Neural cell (in vitro differentiated cells): ENCODE results near the gene RHOBTB1. TPM values are rescaled to one million over a fixed set of nuclear protein-coding genes. Genes with fewer than 3 reads are reported as not detected.

ENCODE experiments used
- H2AFZ ChIP-seq: fragments of 200-600, 300-800 bp; sonication (generic), shearing (Covaris generic); 2 replicates; pipeline ENCODE4 v1.6.0; 2014; ENCODE audit warnings: low read depth, mild to moderate bottlenecking, antibody characterized with exemption, low read length, moderate library complexity
- H3F3A ChIP-seq: fragments of 200-600 bp; shearing (Covaris generic); 2 replicates; pipeline ENCODE4 v1.6.1; 2016; ENCODE audit warnings: mild to moderate bottlenecking, moderate library complexity, mixed read lengths, antibody characterized with exemption, low read length; ENCODE audit not compliant: insufficient read depth, poor library complexity, severe bottlenecking
- H3K27ac ChIP-seq: fragments of 200-600, 300-800 bp; sonication (generic), shearing (Covaris generic); 2 replicates; pipeline ENCODE4 v1.5.1; 2014; ENCODE audit warnings: mild to moderate bottlenecking, low read length, moderate library complexity
- H3K27me3 ChIP-seq: fragments of 300-800, 200-600 bp; sonication (generic), shearing (Covaris generic); 2 replicates; pipeline ENCODE4 v1.6.0; 2014; ENCODE audit warnings: mild to moderate bottlenecking, low read depth, low read length, moderate library complexity; ENCODE audit not compliant: insufficient read depth
- H3K36me3 ChIP-seq: fragments of 300-800, 200-600 bp; sonication (generic), shearing (Covaris generic); 2 replicates; pipeline ENCODE4 v1.5.1; 2014; ENCODE audit warnings: mild to moderate bottlenecking, antibody characterized with exemption, low read length, moderate library complexity; ENCODE audit not compliant: insufficient read depth
- H3K4me2 ChIP-seq: fragments of 300-800, 200-600 bp; sonication (generic), shearing (Covaris generic); 2 replicates; pipeline ENCODE4 v1.6.0; 2014; ENCODE audit warnings: mild to moderate bottlenecking, low read length
- H3K4me3 ChIP-seq: fragments of 300-800, 200-600 bp; sonication (generic), shearing (Covaris generic); 2 replicates; pipeline ENCODE4 v1.5.1; 2014; ENCODE audit warnings: mild to moderate bottlenecking, low read length, moderate library complexity
- H3K79me2 ChIP-seq: fragments of 200-600 bp; shearing (Covaris generic); replicated peaks from 2 replicates; pipeline ENCODE4 v1.6.0; 2014; ENCODE audit warnings: mild to moderate bottlenecking, low read length, moderate library complexity; ENCODE audit not compliant: insufficient read depth
- H3K9ac ChIP-seq: fragments of 300-800, 200-600 bp; sonication (generic), shearing (Covaris generic); 2 replicates; pipeline ENCODE4 v1.6.1; 2016; ENCODE audit warnings: mild to moderate bottlenecking, low read length, mixed read lengths
- H3K9me2 ChIP-seq: fragments of 200-600 bp; shearing (Covaris generic); 2 replicates; pipeline ENCODE4 v1.6.1; 2016; ENCODE audit warnings: mild to moderate bottlenecking, low read length, mixed read lengths; ENCODE audit not compliant: insufficient read depth
- H3K9me3 ChIP-seq: fragments of 200-600, 300-800 bp; sonication (generic), shearing (Covaris generic); 2 replicates; pipeline ENCODE4 v1.6.1; 2016; ENCODE audit warnings: mild to moderate bottlenecking, mixed run types, low read length, moderate library complexity, mixed read lengths
- H4K20me1 ChIP-seq: fragments of 200-600 bp; shearing (Covaris generic); 2 replicates; pipeline ENCODE4 v1.6.1; 2016; ENCODE audit warnings: mild to moderate bottlenecking, mixed run types; ENCODE audit not compliant: insufficient read depth
- CTCF ChIP-seq: fragments of 450-650 bp; IDR thresholded peaks from 2 replicates; pipeline ENCODE4 v1.5.1; 2014; ENCODE audit warnings: antibody characterized with exemption, mild to moderate bottlenecking, moderate library complexity; ENCODE audit not compliant: poor library complexity, severe bottlenecking
- EP300 ChIP-seq: fragments of 450-650 bp; conservative IDR thresholded peaks from 2 replicates; pipeline ENCODE4 v1.6.1; 2014; ENCODE audit warnings: antibody characterized with exemption, mild to moderate bottlenecking, moderate library complexity; ENCODE audit not compliant: poor library complexity, severe bottlenecking
- EZH2 ChIP-seq: fragments of 200-600, 300-800 bp; shearing (Covaris generic), sonication (generic); IDR thresholded peaks from 2 replicates; pipeline ENCODE4 v1.6.1; 2014; ENCODE audit warnings: antibody characterized with exemption, low read length, borderline replicate concordance, mild to moderate bottlenecking; ENCODE audit not compliant: insufficient read depth, poor library complexity, severe bottlenecking
- MXI1 ChIP-seq: fragments of 450-650 bp; conservative IDR thresholded peaks from 2 replicates; pipeline ENCODE4 v1.6.1; 2014; ENCODE audit warnings: antibody characterized with exemption, mild to moderate bottlenecking; ENCODE audit not compliant: poor library complexity, severe bottlenecking
- POLR2AphosphoS5 ChIP-seq: IDR thresholded peaks from 2 replicates; pipeline ENCODE4 v1.6.1; 2012
- RAD21 ChIP-seq: fragments of 450-650 bp; conservative IDR thresholded peaks from 2 replicates; pipeline ENCODE4 v1.6.1; 2014; ENCODE audit warnings: antibody characterized with exemption, mild to moderate bottlenecking, moderate library complexity
- REST ChIP-seq: IDR thresholded peaks from 2 replicates; pipeline ENCODE4 v1.6.1; 2012; ENCODE audit warnings: borderline replicate concordance
- SMC3 ChIP-seq: fragments of 450-650 bp; conservative IDR thresholded peaks from 2 replicates; pipeline ENCODE4 v1.6.1; 2014; ENCODE audit warnings: antibody characterized with exemption, mild to moderate bottlenecking, moderate library complexity; ENCODE audit not compliant: poor library complexity
- TAF1 ChIP-seq: IDR thresholded peaks from 2 replicates; pipeline ENCODE4 v1.6.1; 2012; ENCODE audit warnings: low read depth
- polyA plus RNA-seq: library from polyadenylated mRNA; depleted of rRNA; stranded (reverse); fragments of >200 nt; gene quantifications from 2 replicates; pipeline ENCODE4 v1.2.3, GENCODE V29; 2014

The RHOBTB1 gene
- polyA plus RNA-seq, 1 donor from 2014 or later = 10.5 TPM

GRCh38 chr10:60823324-60823723, 120.7 kb downstream of the RHOBTB1 start:
- H3K27ac ChIP-seq = no peak overlapping the region
- no peaks in the 10 kb centered on the region for H3K36me3 ChIP-seq
- no peak overlapping the region for H3K4me3 ChIP-seq
- H2AFZ ChIP-seq = no peak overlapping the region
- H3K4me2 ChIP-seq = no peak overlapping the region
- no peaks in the 10 kb centered on the region for H3K9me3 ChIP-seq
- no peaks in the 10 kb centered on the region for H4K20me1 ChIP-seq
- no peak overlapping the region for H3K9ac ChIP-seq
- no peaks in the 10 kb centered on the region for H3F3A ChIP-seq
- H3K9me2 ChIP-seq = no peaks in the 10 kb centered on the region
- TF ChIP-seq EZH2 (no peak), RAD21 (no peak), TAF1 (no peak)
- H3K27me3 ChIP-seq = no peaks in the 10 kb centered on the region
- H3K79me2 ChIP-seq = no peaks in the 10 kb centered on the region

DNA sequence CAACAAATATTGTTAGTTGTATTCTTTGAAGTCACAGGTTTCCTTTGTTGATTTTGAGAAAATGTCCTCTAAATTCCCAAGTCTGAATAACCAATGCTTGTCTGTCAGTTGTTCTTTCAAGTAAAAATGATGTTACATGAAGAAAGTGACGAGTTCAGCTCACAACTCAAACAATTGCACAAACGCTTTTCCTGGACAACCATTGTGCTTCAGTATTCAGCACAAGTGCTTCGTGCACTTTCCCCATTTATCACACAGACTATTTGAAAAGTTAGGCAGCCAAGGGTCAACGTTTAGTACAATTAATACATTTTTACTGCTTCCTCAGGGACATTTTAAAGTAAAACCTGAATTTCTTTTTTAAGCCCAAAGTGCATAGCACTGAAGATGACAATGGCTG, 121.2 kb downstream of the RHOBTB1 start:
- H3K27me3 ChIP-seq = no peaks in the 10 kb centered on the region
- no peak overlapping the region for H3K9ac ChIP-seq
- H2AFZ ChIP-seq = no peak overlapping the region
- no peaks in the 10 kb centered on the region for H3K36me3 ChIP-seq
- no peak overlapping the region for H3K4me3 ChIP-seq
- H3K27ac ChIP-seq = no peak overlapping the region
- H3K79me2 ChIP-seq = no peaks in the 10 kb centered on the region
- no peaks in the 10 kb centered on the region for H3F3A ChIP-seq
- no peaks in the 10 kb centered on the region for H3K9me2 ChIP-seq
- H3K9me3 ChIP-seq = no peaks in the 10 kb centered on the region
- H4K20me1 ChIP-seq = no peaks in the 10 kb centered on the region
- no peak overlapping the region for H3K4me2 ChIP-seq
- TF ChIP-seq POLR2AphosphoS5 (no peak), CTCF (no peak), EP300 (no peak), MXI1 (no peak), REST (no peak), EZH2 (no peak), SMC3 (no peak), TAF1 (no peak), RAD21 (no peak)

DNA sequence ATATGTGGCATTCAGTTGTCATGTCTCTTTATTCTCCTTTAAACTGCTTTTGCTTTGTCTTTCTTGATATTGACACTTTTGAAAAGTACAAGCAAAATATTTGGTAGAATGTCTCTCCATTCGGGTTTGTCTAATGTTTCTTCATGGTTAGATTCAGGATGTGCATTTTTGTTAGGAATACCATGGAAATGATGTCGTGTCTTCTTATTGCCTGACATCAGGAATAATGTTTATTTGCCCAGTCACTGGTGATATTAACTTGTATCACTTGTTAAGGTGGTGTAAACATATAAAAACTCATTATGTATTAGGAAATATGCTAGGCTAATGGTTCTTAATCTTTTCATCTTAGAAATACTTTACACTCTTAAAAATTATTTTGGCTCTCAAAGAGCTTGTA, 122.3 kb downstream of the RHOBTB1 start:
- no peak overlapping the region for H3K4me3 ChIP-seq
- no peaks in the 10 kb centered on the region for H3K9me3 ChIP-seq
- no peaks in the 10 kb centered on the region for H4K20me1 ChIP-seq
- no peaks in the 10 kb centered on the region for H3K36me3 ChIP-seq
- H3F3A ChIP-seq = no peaks in the 10 kb centered on the region
- H3K27me3 ChIP-seq = no peaks in the 10 kb centered on the region
- no peaks in the 10 kb centered on the region for H3K79me2 ChIP-seq
- no peak overlapping the region for H2AFZ ChIP-seq
- no peak overlapping the region for H3K27ac ChIP-seq
- H3K9ac ChIP-seq = no peak overlapping the region
- H3K4me2 ChIP-seq = no peak overlapping the region
- TF ChIP-seq EZH2 (no peak), CTCF (no peak), POLR2AphosphoS5 (no peak), MXI1 (no peak)
- H3K9me2 ChIP-seq = no peaks in the 10 kb centered on the region
